K562 (cell line): ENCODE results near the gene RECQL5. TPM values are rescaled to one million over a fixed set of nuclear protein-coding genes. Genes with fewer than 3 reads are reported as not detected.

Source experiments
- ADNP ChIP-seq: fragments of 200-800 bp; sonication (Bioruptor generic); IDR thresholded peaks from 2 replicates; pipeline ENCODE4 v1.6.1; 2016; ENCODE audit warnings: missing genetic modification characterization, missing compliant biosample characterization
- CREB3L1 ChIP-seq: fragments of 450-650 bp; IDR thresholded peaks from 2 replicates; pipeline ENCODE4 v1.6.1; 2014; ENCODE audit warnings: low read depth, mild to moderate bottlenecking, moderate library complexity, borderline replicate concordance
- E2F8 ChIP-seq: fragments of 450-650 bp; IDR thresholded peaks from 2 replicates; pipeline ENCODE4 v1.7.1; 2018; ENCODE audit warnings: mild to moderate bottlenecking, low read depth; ENCODE audit not compliant: partially characterized antibody
- HINFP ChIP-seq: fragments of 450-650 bp; conservative IDR thresholded peaks from 2 replicates; pipeline ENCODE4 v1.6.1; 2016; ENCODE audit warnings: missing genetic modification characterization, low read depth, mild to moderate bottlenecking, control low read depth, missing compliant biosample characterization
- MLX ChIP-seq, 2 experiments: fragments of 450-650 bp in 1 of 2; sonication (generic) in 1 of 2; formaldehyde crosslinking; conservative IDR thresholded peaks; 2 replicates each; pipeline versions ENCODE4 v1.4.0 to v1.8.1; 2020 to 2022; ENCODE audit warnings: mild to moderate bottlenecking in 1 of 2, missing genetic modification reagents in 1 of 2
- MNT ChIP-seq, 2 experiments: fragments of 450-650 bp; conservative IDR thresholded peaks; 2 replicates each; pipeline ENCODE4 v1.6.1; 2017; ENCODE audit warnings: mild to moderate bottlenecking in 2 of 2, moderate library complexity in 2 of 2
- MTA1 ChIP-seq: fragments of 450-650 bp; IDR thresholded peaks from 2 replicates; pipeline ENCODE4 v1.6.1; 2017; ENCODE audit warnings: borderline replicate concordance
- PRMT5 ChIP-seq: sonication (generic); formaldehyde crosslinking; IDR thresholded peaks from 2 replicates; pipeline ENCODE4 v1.5.0; 2020; ENCODE audit warnings: missing genetic modification reagents
- SMARCB1 ChIP-seq: IDR thresholded peaks from 2 replicates; pipeline ENCODE4 v1.6.1; 2011; ENCODE audit warnings: improper control_type of control experiment, low read depth; ENCODE audit not compliant: insufficient read length
- TAF9B ChIP-seq: fragments of 450-650 bp; IDR thresholded peaks from 2 replicates; pipeline ENCODE4 v1.6.1; 2018; ENCODE audit warnings: mild to moderate bottlenecking; ENCODE audit not compliant: partially characterized antibody
- ZNF280B ChIP-seq: fragments of 250-450 bp; sonication (Bioruptor Pico); IDR thresholded peaks from 2 replicates; pipeline ENCODE4 v1.5.1; 2021; ENCODE audit warnings: mild to moderate bottlenecking
- polyA plus RNA-seq, 8 experiments: library from polyadenylated mRNA; depleted of rRNA in 4 of 8; stranded (reverse) in 5 of 8; unstranded in 3 of 8; fragments of >200 nt; fragmentation: Nextera tagmentation in 2 of 8; fragmentation: Illumina TruSeq in 1 of 8; extraction: Ambion mirVana in 2 of 8; extraction: Trizol in 1 of 8; gene quantifications; 2 replicates each; pipeline versions ENCODE4 v1.2.1 to v1.2.3, GENCODE V29; 2011 to 2014; ENCODE audit warnings: inconsistent platforms in 1 of 8, missing spikeins in 1 of 8
- total RNA-seq, 7 experiments: library from RNA; depleted of rRNA in 6 of 7; stranded (reverse); fragments of >200 nt in 6 of 7; fragmentation: Illumina TruSeq in 2 of 7; extraction: Trizol in 2 of 7; gene quantifications; 2 replicates each; pipeline versions ENCODE4 v1.2.1 to v1.2.3, GENCODE V29; 2011 to 2021; ENCODE audit warnings: low replicate concordance in 1 of 7

The RECQL5 gene
- total and polyA plus RNA-seq, 9 of the 15 experiments (the other 6 are each of a cell fraction or from before 2014, with no cell fraction given) = 4.1 to 34.8 (median 16.4) TPM

- no peak for TF ChIP-seq ZNF280B
- TF ChIP-seq MLX (CRISPR knock-in tag; conservative IDR thresholded peaks at IDR 0.05) = no peak
- TF ChIP-seq HINFP (tag) = no peak
- TF ChIP-seq MTA1 = no peak
- TF ChIP-seq MNT (conservative IDR thresholded peaks at IDR 0.05) = no peak
- TF ChIP-seq TAF9B = no peak
- no peak for TF ChIP-seq SMARCB1
- TF ChIP-seq ADNP = no peak
- TF ChIP-seq PRMT5 (CRISPR knock-in tag) = no peak
- TF ChIP-seq CREB3L1 = no peak
- TF ChIP-seq E2F8 = no peak
These were observed 3.9 kb upstream of the RECQL5 start (continued) for GRCh38 chr17:75670868-75671267.
